GM12878 (cell line): Measurements from ENCODE around the gene PLS3. TPM values are rescaled to one million over a fixed set of nuclear protein-coding genes. Genes with fewer than 3 reads are reported as not detected.

Source experiments
- ATAC-seq: fragments of 200-7000 bp; cut with Tn5 transposase; 3 replicates; pipeline ENCODE4 v1.9.1; 2020; ENCODE audit warnings: mild to moderate bottlenecking, moderate library complexity
- BruUV-seq: library from RNA; stranded (reverse); fragments of 400-500 nt; replicated peaks from 2 replicates; lab custom pipeline; 2021; lab: Mats Ljungman, UMichigan
- CTCF ChIA-PET: fragments of 300-600 bp; sonication (Branson Sonifier 250); formaldehyde crosslinking; extraction: SDS; loops from one replicate; lab custom pipeline; 2021; ENCODE audit warnings: inconsistent platforms; lab: Yijun Ruan, JAX
- POLR2A ChIA-PET: fragments of 350-600 bp; formaldehyde crosslinking; extraction: SDS; loops from one replicate; lab custom pipeline; 2021; ENCODE audit warnings: inconsistent platforms; lab: Charles Lee
- RAD21 ChIA-PET: fragments of 300-600 bp; sonication (Branson Sonifier 250); formaldehyde crosslinking; loops from one replicate; lab custom pipeline; 2023; ENCODE audit warnings: antibody characterized with exemption; ENCODE audit not compliant: unreplicated experiment; lab: Charles Lee
- SMC1A ChIA-PET: fragments of 300-600 bp; sonication (Branson Sonifier 250); formaldehyde crosslinking; loops from one replicate; lab custom pipeline; 2023; ENCODE audit not compliant: unreplicated experiment, uncharacterized antibody; lab: Charles Lee
- DNase-seq: peaks from one replicate; pipeline ENCODE4 v3.0.0-alpha.2; 2011; ENCODE audit warnings: low read depth, low spot score
- FAIRE-seq: peaks from 3 replicates; lab custom pipeline; 2011; peaks lifted over from hg19 to GRCh38; lab: Jason Lieb, UNC
- H2AFZ ChIP-seq: 2 replicates; pipeline ENCODE4 v1.6.0; 2011; ENCODE audit warnings: low read depth, low read length, control low read depth; ENCODE audit not compliant: control insufficient read depth
- H3K27ac ChIP-seq: 2 replicates; pipeline ENCODE4 v1.5.1; 2011; ENCODE audit warnings: control low read depth; ENCODE audit not compliant: control insufficient read depth, insufficient read depth
- H3K27me3 ChIP-seq, 2 experiments: replicated peaks in 1 of 2; 2 replicates each; pipeline versions ENCODE4 v1.6.0 to v1.6.1; 2011; ENCODE audit warnings: low read length in 1 of 2; ENCODE audit not compliant: control insufficient read depth in 2 of 2, insufficient read depth in 2 of 2
- H3K36me3 ChIP-seq, 2 experiments: 2 replicates each; pipeline ENCODE4 v1.5.1; 2011; ENCODE audit warnings: low read length in 1 of 2; ENCODE audit not compliant: control insufficient read depth in 2 of 2, insufficient read depth in 2 of 2
- H3K4me1 ChIP-seq: 2 replicates; pipeline ENCODE4 v1.6.1; 2011; ENCODE audit warnings: mild to moderate bottlenecking, low read length, moderate library complexity, mixed read lengths; ENCODE audit not compliant: control insufficient read depth, insufficient read depth
- H3K4me2 ChIP-seq: 2 replicates; pipeline ENCODE4 v1.6.0; 2011; ENCODE audit warnings: control low read depth; ENCODE audit not compliant: control insufficient read depth, insufficient read depth
- H3K4me3 ChIP-seq: fragments of 200-600 bp; sonication (generic); 2 replicates; pipeline ENCODE4 v1.5.1; 2016
- H3K79me2 ChIP-seq: 2 replicates; pipeline ENCODE4 v1.6.0; 2011; ENCODE audit warnings: low read length; ENCODE audit not compliant: control insufficient read depth, insufficient read depth
- H3K9ac ChIP-seq: 2 replicates; pipeline ENCODE4 v1.8.0; 2011; ENCODE audit warnings: low read length, control low read depth, mixed read lengths; ENCODE audit not compliant: control insufficient read depth, insufficient read depth
- H3K9me3 ChIP-seq: replicated peaks from 3 replicates; pipeline ENCODE4 v1.5.1; 2011; ENCODE audit warnings: mild to moderate bottlenecking, low read length; ENCODE audit not compliant: control insufficient read depth, insufficient read depth
- H4K20me1 ChIP-seq: 2 replicates; pipeline ENCODE4 v1.6.0; 2011; ENCODE audit not compliant: control insufficient read depth, insufficient read depth
- BHLHE40 ChIP-seq, 2 experiments: fragments of 450-650 bp in 1 of 2; IDR thresholded peaks; 2 replicates each; pipeline ENCODE4 v1.6.1; 2011 to 2017; ENCODE audit warnings: low read depth in 2 of 2, borderline replicate concordance in 1 of 2, improper control_type of control experiment in 1 of 2, low read length in 1 of 2, mild to moderate bottlenecking in 1 of 2
- IKZF2 ChIP-seq, 2 experiments: fragments of 450-650 bp; IDR thresholded peaks; 2 replicates each; pipeline ENCODE4 v1.6.1; 2017; ENCODE audit warnings: mild to moderate bottlenecking in 2 of 2, moderate library complexity in 2 of 2
- NFYB ChIP-seq: IDR thresholded peaks from 2 replicates; pipeline ENCODE4 v1.6.1; 2011; ENCODE audit warnings: low read depth, mild to moderate bottlenecking, low read length, improper control_type of control experiment, moderate library complexity; ENCODE audit not compliant: insufficient read depth
- ZNF274 ChIP-seq: IDR thresholded peaks from one replicate; pipeline ENCODE4 v1.8.0; 2011; ENCODE audit not compliant: insufficient read length, insufficient read depth
- WGBS: methylation state at CpG from one replicate; pipeline ENCODE4 v1.1.6; 2016; ENCODE audit warnings: low lambda C conversion rate; ENCODE audit not compliant: insufficient replicate concordance, insufficient coverage; ENCODE audit errors: missing lambda C conversion rate; 5-methylcytosine and 5-hydroxymethylcytosine counted together
- in situ Hi-C: fragments of 300-500 bp; cut with MboI; formaldehyde crosslinking; loops from 9 replicates; pipeline ENCODE4 v1.14.3; 2018; ENCODE audit warnings: mixed read lengths
- intact Hi-C: fragments of 100-400 bp; cut with micrococcal nuclease; formaldehyde crosslinking; loops from one replicate; pipeline ENCODE4 v1.14.2; 2022; ENCODE audit not compliant: unreplicated experiment
- polyA plus RNA-seq, 11 experiments: library from polyadenylated mRNA; depleted of rRNA in 4 of 11; unstranded in 6 of 11; stranded (reverse) in 5 of 11; fragments of >200 nt; fragmentation: Nextera tagmentation in 4 of 11; fragmentation: Illumina TruSeq in 1 of 11; extraction: Ambion mirVana in 4 of 11; extraction: Trizol in 1 of 11; gene quantifications; 1 replicate in 1 of 11; 2 replicates in 10 of 11; pipeline versions ENCODE4 v1.2.1 to v1.2.3, GENCODE V29; 2011 to 2016; ENCODE audit warnings: inconsistent platforms in 2 of 11, missing spikeins in 2 of 11, low read depth in 1 of 11
- total RNA-seq, 4 experiments: library from RNA; depleted of rRNA in 3 of 4; stranded (reverse); fragments of >200 nt in 3 of 4; fragmentation: Illumina TruSeq in 1 of 4; extraction: Trizol in 1 of 4; gene quantifications; 2 replicates each; pipeline versions ENCODE4 v1.2.1 to v1.2.3, GENCODE V29; 2013 to 2021
- TF ChIP-seq, protein P1 (sequence below): IDR thresholded peaks from 2 replicates; pipeline ENCODE4 v1.6.1; 2012; ENCODE audit warnings: low read length, inconsistent platforms

The PLS3 gene
- total and polyA plus RNA-seq, 10 of the 15 experiments (the other 5 are each of a cell fraction or from before 2014, with no cell fraction given): 47.6 to 236 (median 174) TPM

DNA sequence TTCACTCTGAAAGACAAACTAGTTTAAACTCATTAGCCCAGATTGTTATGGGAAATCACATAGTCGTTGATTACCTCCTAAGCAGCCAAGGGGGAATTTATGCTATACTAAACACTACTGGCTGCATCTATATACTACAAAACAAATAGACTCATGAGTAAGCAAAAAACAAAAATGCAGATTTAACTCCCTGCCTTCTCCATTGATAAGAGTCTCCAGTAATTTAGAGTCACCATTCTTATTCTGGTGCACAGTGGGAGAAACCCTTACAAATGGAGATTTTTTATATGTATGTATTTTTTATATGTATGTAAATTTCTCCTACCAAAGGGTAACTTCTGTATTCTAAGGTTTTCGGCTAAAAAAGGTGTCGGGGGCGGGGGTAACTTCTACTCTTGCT lies 126.6 kb downstream of the PLS3 start:
- no peaks in the 10 kb centered on the region for H4K20me1 ChIP-seq
- no peak overlapping the region for H3K27ac ChIP-seq
- in situ Hi-C loops (no loop called here), intact Hi-C loops (no loop called here)
- SMC1A ChIA-PET: interaction anchor here (0.9 kb wide), 1 partner anchor 36 kb away, joined by 3 read pairs; no protein-coding TSS in a partner anchor
- no peaks in the 10 kb centered on the region for H3K4me1 ChIP-seq
- RAD21 ChIA-PET: interaction anchor here (0.9 kb wide), 1 partner anchor 36 kb away, joined by 3 read pairs; no protein-coding TSS in a partner anchor
- H3K36me3 ChIP-seq: no peaks in the 10 kb centered on the region
- WGBS: 24% methylated on average over 4 of the region's 4 CpGs
- no peak overlapping the region for H3K9ac ChIP-seq
- no peak overlapping the region for H3K4me2 ChIP-seq
- TF ChIP-seq ZNF274 (no peak), NFYB (no peak), IKZF2 (IDR thresholded peaks at IDR 0.05) (no peak), BHLHE40 (IDR thresholded peaks at IDR 0.05; ENCODE audit: borderline replicate concordance in 1 of 2, low read depth in 2 of 2, low read length in 1 of 2) (no peak)
- TF ChIP-seq, protein P1, sequence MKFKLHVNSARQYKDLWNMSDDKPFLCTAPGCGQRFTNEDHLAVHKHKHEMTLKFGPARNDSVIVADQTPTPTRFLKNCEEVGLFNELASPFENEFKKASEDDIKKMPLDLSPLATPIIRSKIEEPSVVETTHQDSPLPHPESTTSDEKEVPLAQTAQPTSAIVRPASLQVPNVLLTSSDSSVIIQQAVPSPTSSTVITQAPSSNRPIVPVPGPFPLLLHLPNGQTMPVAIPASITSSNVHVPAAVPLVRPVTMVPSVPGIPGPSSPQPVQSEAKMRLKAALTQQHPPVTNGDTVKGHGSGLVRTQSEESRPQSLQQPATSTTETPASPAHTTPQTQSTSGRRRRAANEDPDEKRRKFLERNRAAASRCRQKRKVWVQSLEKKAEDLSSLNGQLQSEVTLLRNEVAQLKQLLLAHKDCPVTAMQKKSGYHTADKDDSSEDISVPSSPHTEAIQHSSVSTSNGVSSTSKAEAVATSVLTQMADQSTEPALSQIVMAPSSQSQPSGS: no peak
- H3K4me3 ChIP-seq: no peak overlapping the region
- no peaks in the 10 kb centered on the region for H3K79me2 ChIP-seq
- CTCF ChIA-PET: interaction anchor here (0.7 to 1.0 kb wide), 2 partner anchors 45 to 357 kb away, joined by 3 read pairs; no protein-coding TSS in a partner anchor
- BruUV-seq: no TSS peak
- POLR2A ChIA-PET: no interaction called here
- no peak for FAIRE-seq
- H3K27me3 ChIP-seq: no peaks in the 10 kb centered on the region
- no peak for ATAC-seq
- DNase-seq: no peak
- H3K9me3 ChIP-seq: no peaks in the 10 kb centered on the region
- H2AFZ ChIP-seq: no peak overlapping the region
